ENCODE results near the gene OSBPL2. TPM values are rescaled to one million over a fixed set of nuclear protein-coding genes. Genes with fewer than 3 reads are reported as not detected.

The OSBPL2 gene
- total RNA-seq, 3 donors from 2014 or later, result 17.5 to 22.5 (median 19.2) TPM

DNA sequence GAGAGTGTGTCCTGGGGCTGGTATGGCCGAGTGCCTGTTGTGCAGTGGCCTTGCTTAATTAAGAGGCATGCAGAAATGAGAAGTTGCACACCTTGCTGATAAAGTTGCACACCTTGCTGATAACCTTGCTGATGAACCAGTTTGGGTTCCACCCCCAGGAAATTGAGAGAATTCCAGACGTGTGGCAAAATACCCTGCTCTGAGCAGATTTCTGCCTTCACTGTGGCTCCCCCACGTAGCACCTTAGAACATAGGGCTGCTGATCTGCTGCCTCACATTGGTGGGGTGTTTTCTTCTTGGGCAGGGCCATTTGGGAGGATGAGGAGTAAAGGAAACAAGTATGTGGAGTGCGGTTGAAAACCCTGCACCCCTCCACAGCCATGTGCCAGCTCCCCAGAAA, 42.0 kb downstream of the OSBPL2 start:
- Mint-ChIP-seq H3K9me3 (no peaks in the 10 kb centered on the region), H3K27me3 (ENCODE audit: low read depth) (no peaks in the 10 kb centered on the region), H3K4me1 (ENCODE audit: low read depth) (no peaks in the 10 kb centered on the region), H3K36me3 (ENCODE audit: insufficient read depth) (peaks cover 21% of the 10 kb centered on the region), H3K4me3 (no peak overlapping the region)
- no peak for DNase-seq
- ATAC-seq, result no peak

DNA sequence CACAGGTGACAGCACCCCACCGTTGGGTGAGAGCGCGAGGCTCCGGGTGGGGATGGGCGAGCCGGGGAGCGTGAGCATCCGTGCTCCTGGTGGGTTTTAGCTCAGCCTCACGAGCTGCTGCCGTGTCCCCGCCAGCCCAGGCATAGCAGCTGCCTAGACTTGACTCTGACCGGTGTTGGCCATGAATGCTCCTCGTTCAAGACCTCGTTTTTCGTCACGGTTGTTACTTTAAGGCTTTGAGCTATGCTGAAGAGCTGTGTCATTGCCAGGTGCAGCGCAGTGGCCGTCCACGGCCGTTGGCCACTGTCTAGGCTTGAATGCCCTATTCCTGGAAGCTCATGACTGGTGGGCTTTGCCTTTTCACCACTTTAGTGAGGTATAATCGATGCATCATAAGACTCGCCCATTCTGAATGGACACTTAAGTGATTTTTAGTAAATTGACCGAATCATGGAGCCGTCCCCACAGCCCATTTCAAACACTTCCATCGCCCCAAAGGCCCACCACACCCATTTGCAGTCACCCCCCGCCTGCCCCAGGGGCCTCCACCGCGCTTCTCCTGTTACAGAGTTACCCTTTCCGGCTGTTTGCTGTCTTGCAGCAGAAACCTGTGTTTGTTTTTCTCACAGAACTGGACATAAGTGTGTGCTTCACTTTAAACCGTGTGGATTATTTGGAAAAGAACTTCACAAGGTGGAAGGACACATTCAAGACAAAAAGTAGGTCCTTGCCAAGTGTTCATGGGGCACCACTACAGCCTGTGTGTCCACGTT, 43.0 kb downstream of the OSBPL2 start:
- no peaks in the 10 kb centered on the region for H3K27me3 Mint-ChIP-seq (ENCODE audit: low read depth)
- no peaks in the 10 kb centered on the region for H3K4me1 Mint-ChIP-seq (ENCODE audit: low read depth)
- ATAC-seq (no peak), DNase-seq (no peak)
- H3K36me3 Mint-ChIP-seq (ENCODE audit: insufficient read depth), result peaks cover 21% of the 10 kb centered on the region
- H3K4me3 Mint-ChIP-seq, result no peak overlapping the region
- no peaks in the 10 kb centered on the region for H3K9me3 Mint-ChIP-seq

GRCh38 chr20:62282103-62282502, 43.8 kb downstream of the OSBPL2 start:
- Mint-ChIP-seq H3K36me3 (ENCODE audit: insufficient read depth) (peaks cover 23% of the 10 kb centered on the region), H3K27me3 (ENCODE audit: low read depth) (no peaks in the 10 kb centered on the region), H3K4me1 (ENCODE audit: low read depth) (no peaks in the 10 kb centered on the region), H3K9me3 (no peaks in the 10 kb centered on the region), H3K4me3 (no peak overlapping the region)
- no peak for DNase-seq
- no peak for ATAC-seq

DNA sequence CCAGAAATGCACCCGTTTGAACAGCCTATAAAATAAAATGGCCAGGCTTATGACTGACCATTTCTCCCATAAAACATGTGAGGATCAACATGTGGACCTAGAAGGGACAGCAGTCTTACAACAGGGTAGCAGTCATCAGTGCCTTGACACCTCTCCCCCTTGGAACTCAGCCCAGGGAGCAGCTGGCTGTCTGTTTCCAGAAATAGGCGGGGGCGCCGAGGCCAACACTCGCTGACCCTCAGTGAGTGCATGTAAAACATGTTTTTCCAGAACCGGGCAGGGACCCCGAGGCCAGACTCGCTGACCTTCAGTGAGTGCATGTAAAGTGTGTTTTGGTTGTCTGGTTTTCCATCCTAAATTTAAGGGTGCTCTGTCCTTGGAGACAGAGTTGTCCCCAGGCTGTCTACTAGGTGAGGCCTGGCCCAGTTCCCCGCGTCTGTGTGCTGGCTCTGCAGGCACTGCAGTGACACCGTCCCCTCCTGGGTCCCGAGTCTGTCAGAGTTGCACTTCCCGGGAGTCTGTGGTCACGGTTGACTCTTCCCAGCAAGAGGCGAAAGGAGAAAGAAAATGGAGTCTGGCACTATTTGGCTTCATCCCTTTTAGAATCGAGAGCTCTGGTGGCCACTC, 44.7 kb downstream of the OSBPL2 start:
- H3K4me1 Mint-ChIP-seq (ENCODE audit: low read depth), result no peaks in the 10 kb centered on the region
- DNase-seq (no peak), ATAC-seq (no peak)
- H3K27me3 Mint-ChIP-seq (ENCODE audit: low read depth), result no peaks in the 10 kb centered on the region
- H3K4me3 Mint-ChIP-seq, result no peak overlapping the region
- H3K36me3 Mint-ChIP-seq (ENCODE audit: insufficient read depth), result peaks cover 23% of the 10 kb centered on the region
- no peaks in the 10 kb centered on the region for H3K9me3 Mint-ChIP-seq

DNA sequence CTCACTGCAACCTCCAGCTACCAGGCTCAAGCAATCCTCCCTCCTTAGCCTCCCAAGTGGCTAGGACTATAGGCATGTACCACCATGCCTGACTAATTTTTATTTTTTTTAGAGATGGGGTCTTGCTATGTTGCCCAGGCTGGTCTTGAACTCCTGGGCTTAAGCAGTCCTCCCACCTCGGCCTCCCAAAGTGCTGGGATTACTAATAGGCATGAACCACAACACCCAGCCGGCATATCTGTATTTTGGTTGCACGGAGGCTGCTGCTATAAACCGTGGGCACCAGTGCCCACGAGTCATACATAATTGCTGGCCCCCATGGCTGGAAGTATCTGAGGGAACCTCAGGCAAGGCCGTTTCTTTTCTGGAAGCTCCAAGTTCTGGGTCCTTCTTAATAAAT, 46.1 kb downstream of the OSBPL2 start:
- no peak for DNase-seq
- H3K9me3 Mint-ChIP-seq, result no peaks in the 10 kb centered on the region
- H3K27me3 Mint-ChIP-seq (ENCODE audit: low read depth), result no peaks in the 10 kb centered on the region
- no peak overlapping the region for H3K4me3 Mint-ChIP-seq
- no peak for ATAC-seq
- no peaks in the 10 kb centered on the region for H3K4me1 Mint-ChIP-seq (ENCODE audit: low read depth)
- H3K36me3 Mint-ChIP-seq (ENCODE audit: insufficient read depth), result peaks cover 22% of the 10 kb centered on the region

DNA sequence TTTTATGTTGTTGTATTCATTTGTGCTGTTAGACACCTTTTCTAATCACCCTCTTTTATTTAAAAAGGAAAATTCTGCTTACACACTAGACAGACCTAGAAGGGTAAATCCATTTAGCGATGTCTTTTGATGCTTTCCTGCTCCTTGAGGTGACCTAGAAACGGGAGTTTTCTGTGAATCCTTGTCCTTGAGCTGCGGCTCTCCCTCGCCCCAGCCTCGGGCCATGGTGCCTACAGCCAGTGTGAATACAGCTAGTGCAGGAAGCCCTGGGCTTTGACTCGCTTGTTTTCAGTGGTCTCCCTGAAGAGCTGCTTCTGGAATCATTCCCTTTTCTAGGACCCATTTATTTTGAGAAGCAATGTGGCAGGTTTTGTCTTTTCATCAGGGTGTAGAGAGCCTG, 46.8 kb downstream of the OSBPL2 start:
- Mint-ChIP-seq H3K4me3 (no peak overlapping the region), H3K36me3 (ENCODE audit: insufficient read depth) (peaks cover 20% of the 10 kb centered on the region)
- ATAC-seq, result no peak

GRCh38 chr20:62285722-62286121, 47.4 kb downstream of the OSBPL2 start:
- no peaks in the 10 kb centered on the region for H3K27me3 Mint-ChIP-seq (ENCODE audit: low read depth)
- ATAC-seq, result no peak
- no peak overlapping the region for H3K4me3 Mint-ChIP-seq
- peaks cover 20% of the 10 kb centered on the region for H3K36me3 Mint-ChIP-seq (ENCODE audit: insufficient read depth)
- no peak for DNase-seq
- no peaks in the 10 kb centered on the region for H3K9me3 Mint-ChIP-seq
- no peaks in the 10 kb centered on the region for H3K4me1 Mint-ChIP-seq (ENCODE audit: low read depth)

More for the DNA sequence above, 46.8 kb downstream of the OSBPL2 start:
- DNase-seq, result no peak
- Mint-ChIP-seq H3K9me3 (no peaks in the 10 kb centered on the region), H3K4me1 (ENCODE audit: low read depth) (no peaks in the 10 kb centered on the region), H3K27me3 (ENCODE audit: low read depth) (no peaks in the 10 kb centered on the region)

GRCh38 chr20:62286493-62287064, 48.3 kb downstream of the OSBPL2 start:
- peaks cover 3% of the 10 kb centered on the region for H3K4me1 Mint-ChIP-seq (ENCODE audit: low read depth)
- ATAC-seq (no peak), DNase-seq (no peak)
- H3K4me3 Mint-ChIP-seq, result no peak overlapping the region
- no peaks in the 10 kb centered on the region for H3K27me3 Mint-ChIP-seq (ENCODE audit: low read depth)
- peaks cover 18% of the 10 kb centered on the region for H3K36me3 Mint-ChIP-seq (ENCODE audit: insufficient read depth)
- H3K9me3 Mint-ChIP-seq, result no peaks in the 10 kb centered on the region

GRCh38 chr20:62287129-62287528, 48.8 kb downstream of the OSBPL2 start:
- Mint-ChIP-seq H3K9me3 (no peaks in the 10 kb centered on the region), H3K27me3 (ENCODE audit: low read depth) (no peaks in the 10 kb centered on the region), H3K4me3 (no peak overlapping the region), H3K36me3 (ENCODE audit: insufficient read depth) (peaks cover 13% of the 10 kb centered on the region), H3K4me1 (ENCODE audit: low read depth) (peaks cover 6% of the 10 kb centered on the region)
- no peak for DNase-seq
- no peak for ATAC-seq

- Mint-ChIP-seq H3K4me1 (ENCODE audit: low read depth) (peaks cover 9% of the 10 kb centered on the region), H3K4me3 (no peak overlapping the region), H3K36me3 (ENCODE audit: insufficient read depth) (peaks cover 13% of the 10 kb centered on the region), H3K27me3 (ENCODE audit: low read depth) (no peaks in the 10 kb centered on the region), H3K9me3 (no peaks in the 10 kb centered on the region)
- no peak for ATAC-seq
- DNase-seq, result no peak
These were observed 49.6 kb downstream of the OSBPL2 start for GRCh38 chr20:62287759-62288534.

DNA sequence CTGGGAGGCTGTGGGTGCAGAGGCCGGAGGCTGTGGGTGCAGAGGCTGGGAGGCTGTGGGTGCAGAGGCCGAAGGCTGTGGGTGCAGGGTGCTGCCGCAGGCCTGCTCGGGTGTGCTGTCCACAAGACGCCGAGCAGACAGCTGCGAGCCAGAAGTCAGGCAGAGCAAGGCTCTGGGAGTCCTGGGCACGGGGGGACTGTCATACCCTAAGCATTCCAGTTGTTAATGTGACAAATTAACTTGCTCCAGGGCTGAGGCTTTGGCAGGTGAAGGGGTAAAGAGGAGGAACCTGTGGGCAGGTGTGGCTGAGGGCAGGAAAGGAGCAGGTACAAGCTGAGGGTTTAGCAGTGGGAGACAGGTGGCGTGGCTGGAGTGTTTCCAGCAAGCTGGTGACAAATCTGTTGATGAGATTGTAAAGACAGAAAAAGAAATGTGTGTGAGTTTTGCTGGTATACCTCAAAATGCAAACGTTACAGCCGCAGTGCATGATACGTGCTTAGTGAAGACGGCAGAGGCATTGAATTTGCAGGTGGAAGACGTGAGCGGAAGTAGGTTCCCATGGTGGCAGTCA, 50.3 kb downstream of the OSBPL2 start:
- no peaks in the 10 kb centered on the region for H3K9me3 Mint-ChIP-seq
- H3K36me3 Mint-ChIP-seq (ENCODE audit: insufficient read depth), result peaks cover 12% of the 10 kb centered on the region
- DNase-seq (no peak), ATAC-seq (no peak)
- no peak overlapping the region for H3K4me3 Mint-ChIP-seq
- peaks cover 9% of the 10 kb centered on the region for H3K4me1 Mint-ChIP-seq (ENCODE audit: low read depth)
- no peaks in the 10 kb centered on the region for H3K27me3 Mint-ChIP-seq (ENCODE audit: low read depth)

- H3K9me3 Mint-ChIP-seq, result no peaks in the 10 kb centered on the region
- ATAC-seq (no peak), DNase-seq (no peak)
- H3K4me3 Mint-ChIP-seq, result no peak overlapping the region
- no peaks in the 10 kb centered on the region for H3K27me3 Mint-ChIP-seq (ENCODE audit: low read depth)
- peaks cover 11% of the 10 kb centered on the region for H3K36me3 Mint-ChIP-seq (ENCODE audit: insufficient read depth)
- peaks cover 9% of the 10 kb centered on the region for H3K4me1 Mint-ChIP-seq (ENCODE audit: low read depth)
These were observed 50.8 kb downstream of the OSBPL2 start for GRCh38 chr20:62289131-62289530.

DNA sequence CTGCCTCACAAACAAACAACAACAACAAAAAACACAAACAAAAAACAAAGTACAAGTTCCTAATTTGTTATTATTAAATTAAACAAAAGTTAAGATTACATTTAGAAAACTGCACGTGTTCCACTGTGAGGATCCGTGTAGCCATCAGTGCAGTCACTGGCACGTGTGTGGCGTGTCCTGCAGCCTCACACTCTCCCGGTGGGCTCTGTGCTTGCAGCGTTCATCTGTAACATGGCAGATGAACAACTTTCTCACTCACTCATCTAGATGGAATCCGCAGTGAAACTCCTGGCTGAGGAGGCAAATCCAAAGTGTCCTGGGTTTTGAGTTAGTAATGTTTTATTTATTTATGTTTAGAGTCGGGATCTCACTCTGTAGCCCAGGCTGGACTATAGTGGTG, 51.6 kb downstream of the OSBPL2 start:
- Mint-ChIP-seq H3K9me3 (no peaks in the 10 kb centered on the region), H3K27me3 (ENCODE audit: low read depth) (no peaks in the 10 kb centered on the region), H3K36me3 (ENCODE audit: insufficient read depth) (peaks cover 12% of the 10 kb centered on the region), H3K4me3 (no peak overlapping the region), H3K4me1 (ENCODE audit: low read depth) (peaks cover 9% of the 10 kb centered on the region)
- no peak for ATAC-seq
- DNase-seq, result no peak

Data from activated T-cell treated with anti-CD3 and anti-CD28 coated beads, Interleukin-2, amount 50 U/mL, for 4 hours (primary cell).